Upper lobe of left lung (tissue), 4 donors: ENCODE measurements around the gene GAGE2A.
"Not testable (repeated sequence)": the region's sequence is repeated elsewhere in the genome, so short reads cannot be mapped to it uniquely, and the experiment has no call there.

Experiments
- CTCF ChIP-seq, 6 experiments: fragments of 450-650 bp in 4 of 6; fragments of 200-600 bp in 2 of 6; sonication (generic) in 2 of 6; IDR thresholded peaks; one replicate each; pipeline ENCODE4 v1.5.1; 2016 to 2019; ENCODE audit warnings: antibody characterized with exemption in 6 of 6
- POLR2A ChIP-seq, 4 donors: fragments of 450-650 bp; IDR thresholded peaks; one replicate each; pipeline ENCODE4 v1.5.1; 2016 to 2017; ENCODE audit warnings: antibody characterized with exemption in 4 of 4, mild to moderate bottlenecking in 2 of 4

DNA sequence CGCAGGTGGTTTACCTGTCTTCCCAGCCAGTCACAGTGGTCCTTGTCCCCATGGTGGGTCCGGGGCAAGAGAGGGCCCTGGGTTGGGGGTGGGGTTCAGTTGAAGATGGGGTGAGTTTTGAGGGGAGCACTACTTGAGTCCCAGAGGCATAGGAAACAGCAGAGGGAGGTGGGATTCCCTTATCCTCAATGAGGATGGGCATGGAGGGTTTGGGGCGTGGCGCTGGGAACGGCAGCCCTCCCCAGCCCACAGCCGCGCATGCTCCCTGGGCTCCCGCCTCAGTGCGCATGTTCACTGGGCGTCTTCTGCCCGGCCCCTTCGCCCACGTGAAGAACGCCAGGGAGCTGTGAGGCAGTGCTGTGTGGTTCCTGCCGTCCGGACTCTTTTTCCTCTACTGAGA lies 9.6 kb upstream of the GAGE2A start, which contains the start of gene GAGE12H:
- TF ChIP-seq CTCF, POLR2A (IDR thresholded peaks at IDR 0.05): not testable (repeated sequence)
